Measurements from ENCODE around the gene ZBTB24.

GRCh38 chr6:109449064-109449794, 33.8 kb downstream of the ZBTB24 start:
- no peak for TF ChIP-seq CTCF (IDR thresholded peaks at IDR 0.05)
- TF ChIP-seq POLR2A (IDR thresholded peaks at IDR 0.05), result no peak
- no peak for TF ChIP-seq EP300 (IDR thresholded peaks at IDR 0.05)
